HG02885 (cell line): ENCODE measurements around the gene PEAK1.

ENCODE experiments used
- ATAC-seq: cut with Tn5 transposase; IDR thresholded peaks from one replicate; pipeline ENCODE4 v1.9.1; 2021; ENCODE audit warnings: mild to moderate bottlenecking; ENCODE audit not compliant: unreplicated experiment, poor library complexity

Gene PEAK1

DNA sequence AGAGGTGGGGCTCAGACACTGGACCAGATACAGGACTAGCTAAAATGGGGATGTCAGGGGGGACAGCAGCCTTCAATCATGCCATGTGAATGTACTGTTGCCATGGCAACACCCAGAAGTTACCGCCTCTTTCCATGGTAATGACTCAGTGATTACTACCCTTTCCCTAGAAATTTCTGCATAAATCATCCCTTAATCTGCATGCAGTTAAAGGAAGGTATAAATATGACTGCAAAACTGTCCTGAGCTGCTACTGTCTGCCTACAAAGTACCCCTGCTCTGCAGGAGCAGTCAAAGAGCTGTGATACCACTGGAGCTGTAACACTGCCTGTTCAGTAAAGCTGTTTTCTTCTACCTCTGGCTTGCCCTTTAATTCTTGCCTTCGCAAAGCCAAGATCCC, 168.2 kb downstream of the PEAK1 start:
- ATAC-seq, result no peak

DNA sequence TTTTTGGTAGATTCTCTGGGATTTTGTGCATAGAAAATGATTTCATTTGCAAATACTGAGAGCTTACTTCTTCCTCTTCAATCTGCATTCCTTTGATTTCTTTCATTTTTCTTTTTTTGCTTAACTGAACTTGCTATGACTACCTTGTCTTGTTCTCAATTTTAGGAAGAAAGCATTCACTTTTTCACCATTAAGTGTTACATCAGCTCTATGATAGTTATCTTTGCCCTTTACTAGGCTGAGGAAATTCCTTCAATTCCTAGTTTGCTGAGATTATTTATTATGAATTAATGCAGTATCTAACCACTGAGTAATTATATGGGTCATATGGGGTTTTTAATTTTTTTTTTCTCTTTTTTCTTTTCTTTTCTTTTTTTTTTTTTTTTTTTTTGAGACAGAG, 172.8 kb downstream of the PEAK1 start:
- no peak for ATAC-seq

- ATAC-seq, result no peak
These were observed 176.0 kb downstream of the PEAK1 start for GRCh38 chr15:77243716-77244401.

- ATAC-seq, result no peak
These were observed 176.8 kb downstream of the PEAK1 start for GRCh38 chr15:77243135-77243534.

- no peak for ATAC-seq
These were observed 179.9 kb downstream of the PEAK1 start for GRCh38 chr15:77239882-77240608.

DNA sequence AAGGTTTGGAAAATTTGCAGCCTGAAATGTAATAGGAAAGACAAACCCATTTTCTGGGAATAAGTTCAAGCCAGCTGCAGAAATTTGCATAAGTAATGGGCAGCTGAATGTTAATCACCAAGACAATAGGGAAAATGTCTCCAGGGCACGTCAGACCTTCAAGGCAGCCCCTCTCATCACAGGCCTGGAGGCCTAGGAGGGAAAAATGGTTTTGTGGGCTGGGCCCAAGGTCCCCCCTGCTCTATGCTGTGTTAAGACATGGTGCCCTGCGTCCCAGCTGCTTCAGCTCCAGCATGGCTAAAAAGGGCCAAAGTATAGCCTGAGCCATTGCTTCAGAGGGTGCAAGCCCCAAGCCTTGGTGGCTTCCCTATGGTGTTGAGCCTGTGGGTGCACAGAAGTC, 184.3 kb downstream of the PEAK1 start:
- no peak for ATAC-seq

DNA sequence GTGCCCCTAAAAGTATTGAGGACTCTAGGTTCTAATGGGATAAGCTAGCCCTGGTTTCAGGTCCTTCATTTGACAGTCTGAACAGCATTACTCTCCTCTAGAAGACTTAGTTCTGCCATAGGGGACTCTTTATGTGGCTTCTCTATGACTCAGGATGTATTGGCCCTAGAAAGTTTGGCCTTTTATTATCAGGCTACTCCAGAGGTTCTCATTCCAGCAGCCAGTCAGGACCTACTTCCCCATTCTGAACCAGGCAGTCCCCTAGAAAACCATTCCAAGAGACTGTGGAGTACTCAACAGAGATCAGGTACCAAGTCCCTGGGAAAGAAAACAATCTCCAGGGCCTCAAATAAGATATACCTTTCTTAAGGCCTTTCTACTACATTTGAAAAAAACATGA, 191.1 kb downstream of the PEAK1 start:
- no peak for ATAC-seq

- no peak for ATAC-seq
These were observed 193.3 kb downstream of the PEAK1 start for GRCh38 chr15:77226652-77227051.

- ATAC-seq, result no peak
These were observed 194.3 kb downstream of the PEAK1 start for GRCh38 chr15:77225646-77226045.

- ATAC-seq, result no peak
These were observed 194.8 kb downstream of the PEAK1 start for GRCh38 chr15:77225088-77225487.

DNA sequence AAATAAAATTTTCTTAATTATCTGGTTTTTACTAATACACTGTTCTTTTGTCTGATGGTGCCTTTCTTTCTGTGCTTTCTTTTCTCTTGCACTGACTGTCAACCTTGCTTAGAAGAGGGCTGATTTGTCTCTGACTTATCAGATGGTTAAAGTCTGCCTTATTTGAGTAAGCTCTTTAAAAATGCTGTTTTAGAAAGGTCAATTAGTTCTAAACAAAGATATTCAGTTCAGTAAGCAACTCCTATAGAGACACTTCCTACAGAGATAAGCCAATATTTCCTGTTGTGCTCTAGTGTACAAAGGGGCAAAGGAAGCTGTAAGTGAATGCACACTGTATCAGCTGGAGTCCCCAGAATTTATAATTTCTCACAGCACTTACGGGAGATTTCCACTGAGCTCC, 195.6 kb downstream of the PEAK1 start:
- ATAC-seq, result no peak

DNA sequence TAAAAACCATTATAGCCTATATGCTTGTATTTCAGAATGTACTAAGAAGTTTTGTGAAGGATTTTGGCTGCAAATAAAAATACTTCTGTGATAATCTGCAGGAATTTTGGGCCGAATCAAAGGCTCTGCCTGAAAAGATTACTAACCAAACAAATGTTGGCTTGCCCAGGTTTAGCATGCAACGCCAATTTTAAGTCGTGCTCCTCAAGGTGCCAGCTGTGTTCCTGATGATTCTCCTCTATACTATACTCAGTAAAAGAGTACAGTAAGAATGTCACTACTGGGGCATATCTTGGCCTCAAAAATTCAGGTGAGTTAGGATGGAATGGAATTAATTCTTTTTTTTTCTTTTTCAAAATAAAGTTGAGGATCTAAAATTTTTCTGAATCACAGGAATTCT, 198.2 kb downstream of the PEAK1 start:
- ATAC-seq, result no peak

- ATAC-seq, result no peak
These were observed 198.7 kb downstream of the PEAK1 start for GRCh38 chr15:77221174-77221573.

GRCh38 chr15:77219841-77220240, 200.1 kb downstream of the PEAK1 start:
- ATAC-seq, result no peak

- ATAC-seq, result no peak
These were observed 210.7 kb downstream of the PEAK1 start for GRCh38 chr15:77209221-77209620.

DNA sequence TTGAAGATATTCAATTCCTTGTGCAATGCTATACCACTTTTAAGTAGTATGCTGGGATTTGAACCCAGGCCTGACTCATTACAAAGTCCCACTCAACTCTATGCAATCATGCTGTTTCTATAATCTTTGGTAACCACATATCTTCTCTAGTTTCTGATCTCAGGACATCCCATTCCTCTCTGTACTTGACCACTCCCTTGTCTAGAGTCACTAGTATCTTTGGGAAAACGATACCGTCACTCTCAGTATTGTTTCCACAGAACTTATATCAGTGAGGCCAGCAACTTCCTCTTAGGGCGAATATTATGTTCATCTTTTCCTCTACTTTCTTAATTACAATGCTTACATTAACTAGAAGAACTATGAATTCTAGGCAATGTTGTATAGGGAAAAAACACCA, 211.7 kb downstream of the PEAK1 start:
- no peak for ATAC-seq

- ATAC-seq, result no peak
These were observed 218.2 kb downstream of the PEAK1 start for GRCh38 chr15:77201665-77202064.

- ATAC-seq, result no peak
These were observed 223.5 kb downstream of the PEAK1 start for GRCh38 chr15:77196381-77196780.

GRCh38 chr15:77195586-77195985, 224.3 kb downstream of the PEAK1 start:
- ATAC-seq, result no peak

DNA sequence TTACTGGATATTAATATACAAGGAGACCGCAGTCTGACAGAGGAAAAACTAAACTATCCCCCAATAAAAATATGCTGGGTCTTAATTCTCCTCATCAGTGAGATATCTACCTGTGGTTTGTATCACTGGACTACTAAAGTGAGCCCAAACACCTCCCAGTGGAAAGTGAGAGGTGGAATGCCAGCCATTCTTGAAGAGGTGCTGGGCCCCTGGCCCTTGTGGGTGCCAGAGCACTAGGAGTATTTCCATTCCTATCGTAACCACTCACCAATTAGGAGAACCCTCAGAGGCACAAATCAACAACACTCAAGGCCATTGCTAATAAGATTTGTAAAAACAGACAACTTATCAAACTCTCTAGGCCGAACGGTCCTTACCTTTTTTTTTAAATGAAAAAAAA, 227.5 kb downstream of the PEAK1 start:
- ATAC-seq, result no peak

DNA sequence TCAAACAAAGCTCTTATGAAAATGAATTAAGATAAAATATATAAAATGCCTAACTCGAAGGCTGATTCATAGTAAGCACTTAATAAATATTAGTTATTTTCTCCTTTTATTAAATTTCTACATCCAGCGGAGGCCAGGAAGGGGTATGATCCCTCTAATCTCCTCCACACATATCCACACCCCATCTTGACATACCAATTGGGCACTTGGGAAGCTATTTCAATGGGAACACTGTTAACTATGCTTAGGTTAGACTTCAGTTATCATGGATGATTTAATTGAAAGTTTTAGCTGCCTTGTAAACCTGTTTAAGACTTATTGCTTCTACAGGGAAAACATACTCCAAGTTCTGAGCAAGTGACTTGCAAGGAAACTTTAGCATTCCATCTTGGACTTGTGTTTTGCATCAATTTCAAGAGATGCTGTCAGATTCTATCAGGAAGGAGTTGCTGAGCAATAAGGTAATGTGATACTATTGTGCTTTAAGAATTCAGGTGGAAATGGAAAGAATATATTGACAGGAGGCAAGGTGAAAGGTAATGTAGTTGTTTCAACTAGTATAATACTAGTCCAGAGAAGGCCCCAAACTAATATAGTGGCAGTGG, 228.6 kb downstream of the PEAK1 start:
- no peak for ATAC-seq
